Trophoblast cell (in vitro differentiated cells and primary cell): ENCODE data around the gene WHAMM.

Experiments
- DNase-seq, 2 donors: peaks; one replicate each; pipeline ENCODE4 v3.0.0-alpha.2; 2016
- H2AFZ ChIP-seq: 2 replicates; pipeline ENCODE4 v1.6.1; 2013; ENCODE audit warnings: low read length, moderate library complexity, mild to moderate bottlenecking; ENCODE audit not compliant: insufficient read depth, poor library complexity
- H2AK5ac ChIP-seq: 2 replicates; pipeline ENCODE4 v1.6.1; 2013; ENCODE audit warnings: mild to moderate bottlenecking, low read length
- H2BK120ac ChIP-seq: 2 replicates; pipeline ENCODE4 v1.6.1; 2013; ENCODE audit warnings: low read length, mild to moderate bottlenecking, moderate library complexity; ENCODE audit not compliant: insufficient read depth, poor library complexity
- H2BK12ac ChIP-seq: 2 replicates; pipeline ENCODE4 v1.6.1; 2013; ENCODE audit warnings: mild to moderate bottlenecking, low read length, moderate library complexity
- H2BK5ac ChIP-seq: 2 replicates; pipeline ENCODE4 v1.6.1; 2013; ENCODE audit warnings: low read length, low read depth, moderate library complexity, mild to moderate bottlenecking; ENCODE audit not compliant: poor library complexity
- H3K14ac ChIP-seq: 2 replicates; pipeline ENCODE4 v1.6.1; 2013; ENCODE audit warnings: mild to moderate bottlenecking, low read length
- H3K18ac ChIP-seq: 2 replicates; pipeline ENCODE4 v1.6.1; 2013; ENCODE audit warnings: mild to moderate bottlenecking, low read length
- H3K23ac ChIP-seq: 2 replicates; pipeline ENCODE4 v1.6.1; 2013; ENCODE audit warnings: low read length
- H3K27ac ChIP-seq: 2 replicates; pipeline ENCODE4 v1.5.1; 2013; ENCODE audit warnings: low read depth, mild to moderate bottlenecking, inconsistent platforms, low read length, moderate library complexity
- H3K27me3 ChIP-seq: 2 replicates; pipeline ENCODE4 v1.6.1; 2013; ENCODE audit warnings: inconsistent platforms, mild to moderate bottlenecking, low read length, moderate library complexity; ENCODE audit not compliant: insufficient read depth
- H3K36me3 ChIP-seq, 2 experiments: 1 replicate in 1 of 2; 2 replicates in 1 of 2; pipeline ENCODE4 v1.6.1; 2013; ENCODE audit warnings: low read length in 2 of 2, mild to moderate bottlenecking in 2 of 2, moderate library complexity in 1 of 2; ENCODE audit not compliant: insufficient read depth in 2 of 2, control insufficient read depth in 1 of 2
- H3K4ac ChIP-seq: 2 replicates; pipeline ENCODE4 v1.6.1; 2013; ENCODE audit warnings: low read depth, mild to moderate bottlenecking, low read length, moderate library complexity
- H3K4me1 ChIP-seq, 2 experiments: 1 replicate in 1 of 2; 2 replicates in 1 of 2; pipeline ENCODE4 v1.6.1; 2013; ENCODE audit warnings: low read length in 2 of 2, mild to moderate bottlenecking in 2 of 2, moderate library complexity in 1 of 2; ENCODE audit not compliant: insufficient read depth in 2 of 2, control insufficient read depth in 1 of 2
- H3K4me2 ChIP-seq: 2 replicates; pipeline ENCODE4 v1.6.1; 2013; ENCODE audit warnings: inconsistent platforms, mild to moderate bottlenecking, low read length, moderate library complexity
- H3K4me3 ChIP-seq: 2 replicates; pipeline ENCODE4 v1.5.1; 2013; ENCODE audit warnings: mild to moderate bottlenecking, low read depth, low read length, inconsistent platforms
- H3K79me1 ChIP-seq: one replicate; pipeline ENCODE4 v1.6.1; 2013; ENCODE audit warnings: low read length
- H3K79me2 ChIP-seq: 2 replicates; pipeline ENCODE4 v1.6.1; 2013; ENCODE audit warnings: low read length, mild to moderate bottlenecking; ENCODE audit not compliant: control insufficient read depth, insufficient read depth, poor library complexity
- H3K9ac ChIP-seq: 2 replicates; pipeline ENCODE4 v1.6.1; 2013; ENCODE audit warnings: mild to moderate bottlenecking, low read length
- H3K9me3 ChIP-seq: 2 replicates; pipeline ENCODE4 v1.6.1; 2013; ENCODE audit warnings: low read depth, mild to moderate bottlenecking, control low read depth, inconsistent platforms, low read length; ENCODE audit not compliant: insufficient read depth
- H4K12ac ChIP-seq: 2 replicates; pipeline ENCODE4 v1.6.1; 2013; ENCODE audit warnings: low read depth, mild to moderate bottlenecking, low read length, moderate library complexity
- H4K8ac ChIP-seq: 2 replicates; pipeline ENCODE4 v1.6.1; 2013; ENCODE audit warnings: low read depth, mild to moderate bottlenecking, low read length, moderate library complexity
- H4K91ac ChIP-seq: one replicate; pipeline ENCODE4 v1.6.1; 2013; ENCODE audit warnings: low read depth, mild to moderate bottlenecking, low read length, moderate library complexity
- WGBS: extraction: QIAGEN DNeasy Blood & Tissue Kit; methylation state at CpG from one replicate; pipeline ENCODE4 v1.1.7; 2013; ENCODE audit warnings: missing lambda C conversion rate; ENCODE audit not compliant: insufficient read length, insufficient coverage; ENCODE audit errors: extremely low coverage; 5-methylcytosine and 5-hydroxymethylcytosine counted together

WHAMM gene

DNA sequence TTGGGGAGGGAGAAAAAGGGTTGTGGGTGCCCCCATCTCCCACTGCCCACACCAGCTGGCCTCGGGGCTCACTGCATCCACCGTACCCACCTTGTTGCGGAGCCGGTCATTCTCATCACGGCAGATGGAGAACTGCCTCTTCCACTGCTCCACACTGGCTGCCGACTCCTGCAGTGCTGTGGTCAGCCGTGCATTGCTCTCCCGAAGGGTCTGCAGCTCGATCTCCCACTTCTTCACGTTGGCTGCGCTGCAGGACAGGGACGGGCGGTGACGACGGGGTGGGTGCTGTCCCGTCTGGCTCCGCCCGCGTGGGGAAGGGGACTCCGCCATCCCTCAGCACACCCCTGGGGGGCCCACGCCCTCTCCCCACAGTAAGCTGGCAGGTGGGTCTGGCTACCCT, 45.1 kb downstream of the WHAMM start:
- no CpG with 5 or more reads among the region's 21 CpGs for WGBS
- Histone ChIP-seq H3K36me3 (no peaks in the 10 kb centered on the region), H3K18ac (no peak overlapping the region), H3K4me2 (no peak overlapping the region), H4K12ac (no peak overlapping the region), H2BK120ac (no peak overlapping the region), H3K79me1 (no peaks in the 10 kb centered on the region), H3K27me3 (no peaks in the 10 kb centered on the region), H3K23ac (no peak overlapping the region), H2BK12ac (no peak overlapping the region), H3K27ac (no peak overlapping the region), H3K9me3 (peaks cover 2% of the 10 kb centered on the region), H2BK5ac (no peak overlapping the region), H3K14ac (no peak overlapping the region), H4K91ac (no peak overlapping the region), H2AK5ac (no peak overlapping the region), H3K79me2 (no peaks in the 10 kb centered on the region), H3K4me3 (no peak overlapping the region), H3K4me1 (peaks cover 10 to 13% of the 10 kb centered on the region in 2 experiments), H3K9ac (no peak overlapping the region), H4K8ac (no peak overlapping the region), H3K4ac (no peak overlapping the region), H2AFZ (no peak overlapping the region)
- DNase-seq, result no peak

DNA sequence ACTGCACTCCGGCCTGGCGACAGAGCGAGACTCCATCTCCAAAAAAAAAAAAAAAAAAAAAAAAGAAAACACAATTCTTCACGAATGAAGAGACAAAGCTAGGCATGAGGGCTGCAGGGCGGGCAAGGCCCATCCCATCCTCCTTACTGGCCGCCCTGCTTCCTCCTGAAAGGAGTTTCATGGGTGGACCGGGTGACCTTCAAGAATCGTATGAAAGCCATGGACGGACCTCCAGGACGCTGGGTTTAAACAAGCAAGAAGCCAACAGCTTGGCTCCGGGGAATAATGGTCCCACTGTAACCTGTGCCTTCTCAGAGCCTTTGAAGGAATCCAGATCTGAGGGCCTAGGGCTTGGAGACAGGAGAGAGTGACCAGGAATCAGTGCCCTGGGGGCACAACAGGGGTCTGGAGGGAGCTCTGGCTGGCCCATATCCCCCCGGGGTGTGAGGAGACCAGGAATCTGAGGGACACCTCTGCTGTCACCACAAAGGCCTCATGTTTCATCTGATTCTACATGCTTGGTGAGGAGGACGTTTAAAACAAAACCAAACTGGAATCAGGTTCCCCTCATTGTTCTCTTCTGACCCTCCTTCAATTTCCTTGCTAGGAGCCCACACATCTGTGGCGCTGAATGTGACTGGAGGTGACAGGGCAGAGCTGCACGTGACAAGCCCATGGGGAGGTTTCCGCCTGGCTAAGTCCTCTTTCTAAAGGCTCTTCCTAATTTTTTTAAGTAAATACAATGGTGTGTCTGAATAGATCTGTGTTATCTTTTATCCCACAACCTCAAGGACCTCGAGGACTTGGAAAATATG, 46.1 kb downstream of the WHAMM start:
- H3K9ac ChIP-seq, result no peak overlapping the region

DNA sequence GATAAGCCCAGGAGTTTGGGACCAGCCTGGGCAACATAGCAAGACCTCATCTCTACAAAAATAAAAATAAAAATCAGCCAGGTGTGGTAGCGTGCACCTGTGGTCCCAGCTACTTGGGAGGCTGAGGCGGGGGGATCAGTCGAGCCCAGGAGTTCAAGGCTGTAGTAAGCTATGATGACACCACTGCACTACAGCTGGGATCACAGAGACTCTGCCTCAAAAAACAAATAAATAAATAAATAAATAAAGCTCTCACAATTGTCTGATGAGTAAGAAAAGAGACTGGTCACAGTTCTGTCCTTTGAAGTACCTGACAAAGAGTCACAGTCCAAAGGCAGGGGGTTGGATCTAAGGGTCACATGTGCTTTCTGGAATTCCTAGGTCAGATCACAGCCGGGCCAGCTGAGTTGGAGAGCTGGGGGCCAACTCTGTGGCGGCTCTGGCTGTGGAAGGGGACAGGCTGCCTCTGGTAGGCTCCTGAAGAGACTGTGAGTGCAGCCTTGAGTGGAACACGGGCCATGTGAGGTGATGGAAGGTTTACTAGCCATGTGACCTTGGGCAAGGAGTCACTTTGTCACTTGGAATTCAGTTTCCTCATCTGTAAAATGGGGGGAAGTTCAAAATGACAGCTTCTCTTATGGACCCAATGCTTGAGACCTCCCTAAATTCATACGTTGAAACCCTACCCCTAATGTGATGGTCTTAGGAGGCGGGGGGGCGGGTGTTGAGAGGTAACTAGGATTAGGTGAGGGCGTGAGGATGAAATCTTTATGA, 47.2 kb downstream of the WHAMM start:
- H3K14ac ChIP-seq, result no peak overlapping the region
- no peak overlapping the region for H3K4me3 ChIP-seq
- H2BK5ac ChIP-seq, result no peak overlapping the region
- DNase-seq, result no peak
- no peak overlapping the region for H2BK12ac ChIP-seq
- H3K18ac ChIP-seq, result no peak overlapping the region
- no peak overlapping the region for H4K12ac ChIP-seq
- H2BK120ac ChIP-seq, result no peak overlapping the region
- H3K36me3 ChIP-seq, result no peaks in the 10 kb centered on the region
- H3K27ac ChIP-seq, result no peak overlapping the region
- no peak overlapping the region for H4K8ac ChIP-seq
- no peak overlapping the region for H2AK5ac ChIP-seq
- no peaks in the 10 kb centered on the region for H3K79me2 ChIP-seq
- H3K27me3 ChIP-seq, result no peaks in the 10 kb centered on the region
- no peaks in the 10 kb centered on the region for H3K79me1 ChIP-seq
- WGBS, result no CpG with 5 or more reads among the region's 10 CpGs
- H3K4me1 ChIP-seq, result peaks cover 6 to 9% of the 10 kb centered on the region in 2 experiments
- no peak overlapping the region for H3K4ac ChIP-seq
- H3K9ac ChIP-seq, result no peak overlapping the region
- no peak overlapping the region for H3K23ac ChIP-seq
- no peak overlapping the region for H3K4me2 ChIP-seq
- no peak overlapping the region for H4K91ac ChIP-seq
- H3K9me3 ChIP-seq, result peaks cover 2% of the 10 kb centered on the region
- H2AFZ ChIP-seq, result no peak overlapping the region

More for the DNA sequence above, 46.1 kb downstream of the WHAMM start:
- Histone ChIP-seq H3K23ac (no peak overlapping the region), H4K8ac (no peak overlapping the region), H4K12ac (no peak overlapping the region), H3K4ac (no peak overlapping the region), H3K36me3 (no peaks in the 10 kb centered on the region), H3K79me2 (no peaks in the 10 kb centered on the region), H3K4me1 (peaks cover 6 to 9% of the 10 kb centered on the region in 2 experiments), H2BK120ac (no peak overlapping the region), H2BK5ac (no peak overlapping the region), H3K79me1 (no peaks in the 10 kb centered on the region), H2AK5ac (no peak overlapping the region), H3K4me2 (no peak overlapping the region), H3K9me3 (peaks cover 2% of the 10 kb centered on the region), H3K18ac (no peak overlapping the region), H4K91ac (no peak overlapping the region), H2AFZ (no peak overlapping the region), H3K27me3 (no peaks in the 10 kb centered on the region), H3K4me3 (no peak overlapping the region), H3K14ac (no peak overlapping the region), H3K27ac (no peak overlapping the region), H2BK12ac (no peak overlapping the region)
- WGBS, result no CpG with 5 or more reads among the region's 17 CpGs
- no peak for DNase-seq

DNA sequence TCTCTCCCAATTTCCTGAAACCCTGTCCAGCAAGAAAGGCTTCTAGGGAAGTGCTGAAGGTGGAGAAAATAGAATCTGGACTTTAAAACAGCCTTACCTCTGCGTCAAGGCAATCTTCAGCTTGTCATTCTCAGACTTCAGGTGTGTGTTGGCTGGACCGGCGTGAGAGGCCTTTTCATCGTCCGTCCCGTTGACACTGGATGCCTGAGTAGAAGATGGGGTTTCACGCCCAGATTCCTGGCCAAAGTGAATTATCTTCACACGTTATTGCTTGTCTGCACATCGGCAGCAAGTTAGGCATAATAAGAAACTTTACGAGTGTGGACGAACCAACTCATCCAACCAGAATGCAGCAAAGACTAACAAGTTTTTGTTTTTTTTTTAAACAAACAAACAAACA, 49.5 kb downstream of the WHAMM start:
- H3K9ac ChIP-seq, result no peak overlapping the region
- H3K4me1 ChIP-seq, result peaks cover 6 to 9% of the 10 kb centered on the region in 2 experiments
- H4K12ac ChIP-seq, result no peak overlapping the region
- H2BK120ac ChIP-seq, result no peak overlapping the region
- H3K79me1 ChIP-seq, result no peaks in the 10 kb centered on the region
- no peak overlapping the region for H3K14ac ChIP-seq
- H3K27ac ChIP-seq, result no peak overlapping the region
- H2AK5ac ChIP-seq, result no peak overlapping the region
- H3K4me3 ChIP-seq, result no peak overlapping the region
- H3K27me3 ChIP-seq, result no peaks in the 10 kb centered on the region
- H4K8ac ChIP-seq, result no peak overlapping the region
- no peak overlapping the region for H3K23ac ChIP-seq
- no peak overlapping the region for H3K18ac ChIP-seq
- peaks cover 2% of the 10 kb centered on the region for H3K9me3 ChIP-seq
- no peak overlapping the region for H4K91ac ChIP-seq
- no CpG with 5 or more reads among the region's 11 CpGs for WGBS
- H3K79me2 ChIP-seq, result no peaks in the 10 kb centered on the region
- DNase-seq, result no peak
- no peak overlapping the region for H2BK5ac ChIP-seq
- no peak overlapping the region for H2BK12ac ChIP-seq
- H2AFZ ChIP-seq, result no peak overlapping the region
- no peaks in the 10 kb centered on the region for H3K36me3 ChIP-seq
- no peak overlapping the region for H3K4me2 ChIP-seq
- no peak overlapping the region for H3K4ac ChIP-seq
